Thyroid gland (tissue), 4 donors: Measurements from ENCODE around the gene TMC1. TPM values are rescaled to one million over a fixed set of nuclear protein-coding genes. Genes with fewer than 3 reads are reported as not detected.
"Not testable (repeated sequence)": the region's sequence is repeated elsewhere in the genome, so short reads cannot be mapped to it uniquely, and the experiment has no call there.

Experiments
- DNase-seq, 2 donors: peaks; one replicate each; pipeline ENCODE4 v3.0.0-alpha.2; 2019
- H3K27ac ChIP-seq, 3 donors: fragments of 200-600 bp; sonication (generic); 1 replicate in 2 of 3; 2 replicates in 1 of 3; pipeline ENCODE4 v1.5.1; 2016 to 2019; ENCODE audit warnings: mild to moderate bottlenecking in 1 of 3, moderate library complexity in 1 of 3
- H3K27me3 ChIP-seq: fragments of 200-600 bp; sonication (generic); one replicate; pipeline ENCODE4 v1.5.1; 2019
- H3K36me3 ChIP-seq, 2 donors: fragments of 200-600 bp; sonication (generic); one replicate each; pipeline ENCODE4 v1.5.1; 2016 to 2019
- H3K4me1 ChIP-seq, 2 donors: fragments of 200-600 bp; sonication (generic); one replicate each; pipeline ENCODE4 v1.5.1; 2017 to 2019
- H3K4me3 ChIP-seq, 3 donors: fragments of 200-600 bp; sonication (generic); replicated peaks in 1 of 3; 1 replicate in 2 of 3; 2 replicates in 1 of 3; pipeline ENCODE4 v1.5.1; 2016; ENCODE audit warnings: mild to moderate bottlenecking in 1 of 3
- H3K9me3 ChIP-seq: fragments of 200-600 bp; sonication (generic); one replicate; pipeline ENCODE4 v1.5.1; 2017
- POLR2A ChIP-seq, 2 donors: fragments of 450-650 bp; IDR thresholded peaks; one replicate each; pipeline ENCODE4 v1.6.1; 2017; ENCODE audit warnings: antibody characterized with exemption in 2 of 2, mild to moderate bottlenecking in 2 of 2, moderate library complexity in 1 of 2
- WGBS, 2 donors: methylation state at CpG; one replicate each; pipeline ENCODE4 v1.1.5; 2017; 5-methylcytosine and 5-hydroxymethylcytosine counted together
- intact Hi-C: fragments of 100-400 bp; cut with DNase I; formaldehyde crosslinking; loops from one replicate; pipeline ENCODE4 v1.15.1; 2023
- total RNA-seq, 4 donors: library from RNA; depleted of rRNA; stranded (reverse); fragments of >200 nt; gene quantifications; one replicate each; pipeline ENCODE4 v1.2.3, GENCODE V29; 2016
- TF ChIP-seq, protein P1 (sequence below), 6 experiments: fragments of 200-600 bp in 3 of 6; fragments of 450-650 bp in 3 of 6; sonication (generic) in 3 of 6; IDR thresholded peaks; one replicate each; pipeline ENCODE4 v1.5.1; 2016 to 2019; ENCODE audit warnings: antibody characterized with exemption in 6 of 6, mild to moderate bottlenecking in 2 of 6, inconsistent platforms in 1 of 6, moderate library complexity in 1 of 6

TMC1 gene
- total RNA-seq, 4 donors from 2014 or later = 0.11 to 0.13 TPM; not detected in 2

- WGBS, 2 donors = 90 to 96% methylated on average over 3 of the region's 3 CpGs
- TF ChIP-seq, protein P1, sequence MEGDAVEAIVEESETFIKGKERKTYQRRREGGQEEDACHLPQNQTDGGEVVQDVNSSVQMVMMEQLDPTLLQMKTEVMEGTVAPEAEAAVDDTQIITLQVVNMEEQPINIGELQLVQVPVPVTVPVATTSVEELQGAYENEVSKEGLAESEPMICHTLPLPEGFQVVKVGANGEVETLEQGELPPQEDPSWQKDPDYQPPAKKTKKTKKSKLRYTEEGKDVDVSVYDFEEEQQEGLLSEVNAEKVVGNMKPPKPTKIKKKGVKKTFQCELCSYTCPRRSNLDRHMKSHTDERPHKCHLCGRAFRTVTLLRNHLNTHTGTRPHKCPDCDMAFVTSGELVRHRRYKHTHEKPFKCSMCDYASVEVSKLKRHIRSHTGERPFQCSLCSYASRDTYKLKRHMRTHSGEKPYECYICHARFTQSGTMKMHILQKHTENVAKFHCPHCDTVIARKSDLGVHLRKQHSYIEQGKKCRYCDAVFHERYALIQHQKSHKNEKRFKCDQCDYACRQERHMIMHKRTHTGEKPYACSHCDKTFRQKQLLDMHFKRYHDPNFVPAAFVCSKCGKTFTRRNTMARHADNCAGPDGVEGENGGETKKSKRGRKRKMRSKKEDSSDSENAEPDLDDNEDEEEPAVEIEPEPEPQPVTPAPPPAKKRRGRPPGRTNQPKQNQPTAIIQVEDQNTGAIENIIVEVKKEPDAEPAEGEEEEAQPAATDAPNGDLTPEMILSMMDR (IDR thresholded peaks at IDR 0.05) = no peak
- TF ChIP-seq POLR2A (IDR thresholded peaks at IDR 0.05) = no peak
- Histone ChIP-seq H3K4me3 (no peak overlapping the region), H3K36me3 (no peaks in the 10 kb centered on the region), H3K27ac (no peak overlapping the region), H3K9me3 (no peaks in the 10 kb centered on the region), H3K4me1 (peaks cover 0 to 3% of the 10 kb centered on the region in 2 donors), H3K27me3 (no peaks in the 10 kb centered on the region)
- no peak for DNase-seq
- intact Hi-C loops = no loop called here
These were observed 14.8 kb upstream of the TMC1 start for GRCh38 chr9:72506615-72507014.

DNA sequence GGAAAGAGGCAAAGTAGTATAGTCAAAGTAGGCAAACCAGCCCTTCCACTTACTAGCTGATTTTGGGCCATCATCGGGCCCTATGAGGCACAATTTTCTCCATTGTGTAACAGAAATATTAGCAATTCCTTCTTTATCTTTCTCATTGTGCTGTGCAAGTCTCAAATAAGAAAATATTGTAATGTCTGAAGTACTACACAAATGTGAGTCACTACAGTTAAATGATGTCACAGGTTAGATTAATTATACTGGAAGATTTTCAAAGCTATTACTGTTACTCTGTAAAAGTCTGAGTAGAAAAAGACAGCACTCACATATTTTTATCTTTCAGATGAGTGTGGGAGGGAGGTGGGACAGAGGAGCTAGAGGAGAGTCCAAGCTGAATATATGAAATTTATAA is 12.4 kb upstream of the TMC1 start:
- H3K9me3 ChIP-seq = no peaks in the 10 kb centered on the region
- no peaks in the 10 kb centered on the region for H3K27me3 ChIP-seq
- H3K4me3 ChIP-seq = no peak overlapping the region
- WGBS, 2 donors = 60 to 64% methylated on average over 1 of the region's 1 CpG
- intact Hi-C loops = no loop called here
- DNase-seq = no peak
- no peak overlapping the region for H3K27ac ChIP-seq
- H3K36me3 ChIP-seq = no peaks in the 10 kb centered on the region
- peaks cover 0 to 3% of the 10 kb centered on the region in 2 donors for H3K4me1 ChIP-seq
- TF ChIP-seq, protein P1 (IDR thresholded peaks at IDR 0.05) = no peak
- TF ChIP-seq POLR2A (IDR thresholded peaks at IDR 0.05) = no peak

DNA sequence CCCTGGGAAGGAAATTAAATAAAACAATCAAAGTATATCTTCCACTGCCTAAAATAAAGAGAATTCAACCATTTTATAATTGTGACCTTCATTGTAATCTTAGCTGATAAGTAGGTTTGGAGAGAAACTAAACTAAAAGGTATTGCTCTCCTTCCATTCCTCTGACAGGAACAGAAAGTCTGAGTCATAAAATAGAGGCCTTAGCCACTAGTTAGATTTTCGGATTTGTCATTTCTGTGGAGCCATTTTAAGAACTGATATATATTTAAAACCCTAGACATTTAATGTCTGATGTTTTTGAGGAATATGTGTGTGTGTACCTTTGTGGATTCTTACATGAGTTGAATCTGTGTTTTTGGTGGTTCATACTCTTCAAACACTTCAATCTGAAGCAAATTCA is 11.8 kb upstream of the TMC1 start:
- intact Hi-C loops = no loop called here
- no peak overlapping the region for H3K4me3 ChIP-seq
- 63 to 65% methylated on average over 1 of the region's 1 CpG for WGBS, 2 donors

GRCh38 chr9:72521011-72521410 is 397 bp upstream of the TMC1 start:
- WGBS, 2 donors = 96% methylated on average over 9 of the region's 9 CpGs
- H3K27me3 ChIP-seq, intact Hi-C loops, H3K27ac ChIP-seq, DNase-seq, H3K4me1 ChIP-seq, H3K36me3 ChIP-seq, H3K4me3 ChIP-seq, H3K9me3 ChIP-seq: not testable (repeated sequence)

More for the DNA sequence above, 11.8 kb upstream of the TMC1 start:
- Histone ChIP-seq H3K9me3 (no peaks in the 10 kb centered on the region), H3K27me3 (no peaks in the 10 kb centered on the region), H3K27ac (no peak overlapping the region), H3K4me1 (peaks cover 0 to 3% of the 10 kb centered on the region in 2 donors), H3K36me3 (no peaks in the 10 kb centered on the region)
- no peak for DNase-seq
- TF ChIP-seq, protein P1 (IDR thresholded peaks at IDR 0.05) = no peak
- no peak for TF ChIP-seq POLR2A (IDR thresholded peaks at IDR 0.05)

DNA sequence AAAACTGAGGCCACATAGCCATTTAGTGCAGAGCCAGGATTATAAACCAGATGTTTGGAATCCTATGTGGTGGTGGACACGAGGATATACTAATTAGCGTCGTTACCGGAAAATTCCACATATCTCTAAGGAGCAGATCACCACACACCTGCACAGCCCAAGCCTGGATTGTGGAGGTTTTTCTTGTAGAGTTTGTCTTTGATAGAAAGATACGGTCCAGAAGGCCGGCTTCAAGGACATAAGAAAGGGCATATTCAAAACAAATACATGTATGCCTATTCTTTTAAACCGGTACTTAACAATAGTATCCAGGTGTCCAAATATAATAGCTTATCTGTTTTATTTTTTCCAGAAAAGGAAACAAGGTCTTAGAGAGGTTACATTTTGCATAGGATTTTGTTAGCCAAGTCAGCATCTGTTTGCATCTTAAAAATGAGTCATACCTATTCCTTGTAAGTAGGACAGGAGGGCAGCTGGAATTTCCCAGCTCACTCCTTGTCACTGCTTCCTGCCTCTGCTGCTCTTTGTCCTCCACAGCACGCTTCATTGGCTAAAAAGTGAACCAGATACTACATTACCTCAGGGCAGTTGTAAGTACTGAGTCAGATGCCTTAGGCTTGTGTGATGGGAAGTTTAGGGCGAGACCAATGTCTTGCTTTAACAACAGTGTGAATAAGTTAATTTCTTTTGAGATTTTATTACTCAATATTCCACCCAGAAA is 3.6 kb downstream of the TMC1 start:
- H3K36me3 ChIP-seq = no peaks in the 10 kb centered on the region
- no peaks in the 10 kb centered on the region for H3K9me3 ChIP-seq
- H3K4me1 ChIP-seq = peaks cover 0 to 14% of the 10 kb centered on the region in 2 donors
- no peaks in the 10 kb centered on the region for H3K27me3 ChIP-seq
- TF ChIP-seq, protein P1 (IDR thresholded peaks at IDR 0.05) = no peak
- TF ChIP-seq POLR2A (IDR thresholded peaks at IDR 0.05) = no peak
- 65 to 72% methylated on average over 9 of the region's 9 CpGs for whole genome bisulfite sequencing, 2 donors
- DNase-seq = peak; percentile 23 to 38
- intact Hi-C loops = no loop called here
- no peak overlapping the region for H3K27ac ChIP-seq
- no peak overlapping the region for H3K4me3 ChIP-seq
